ACHN (cell line): Measurements from ENCODE around the gene STEAP1.

Source experiments
- DNase-seq: peaks from one replicate; pipeline ENCODE4 v3.0.0-alpha.2; 2015
- in situ Hi-C: cut with HindIII; loops from 2 replicates; pipeline ENCODE4 v1.10.0; 2017; ENCODE audit warnings: low sequenced_read_pairs, low pct_ligation_motif_present, low pct_unique_long_range_greater_than_20kb

Gene STEAP1

DNA sequence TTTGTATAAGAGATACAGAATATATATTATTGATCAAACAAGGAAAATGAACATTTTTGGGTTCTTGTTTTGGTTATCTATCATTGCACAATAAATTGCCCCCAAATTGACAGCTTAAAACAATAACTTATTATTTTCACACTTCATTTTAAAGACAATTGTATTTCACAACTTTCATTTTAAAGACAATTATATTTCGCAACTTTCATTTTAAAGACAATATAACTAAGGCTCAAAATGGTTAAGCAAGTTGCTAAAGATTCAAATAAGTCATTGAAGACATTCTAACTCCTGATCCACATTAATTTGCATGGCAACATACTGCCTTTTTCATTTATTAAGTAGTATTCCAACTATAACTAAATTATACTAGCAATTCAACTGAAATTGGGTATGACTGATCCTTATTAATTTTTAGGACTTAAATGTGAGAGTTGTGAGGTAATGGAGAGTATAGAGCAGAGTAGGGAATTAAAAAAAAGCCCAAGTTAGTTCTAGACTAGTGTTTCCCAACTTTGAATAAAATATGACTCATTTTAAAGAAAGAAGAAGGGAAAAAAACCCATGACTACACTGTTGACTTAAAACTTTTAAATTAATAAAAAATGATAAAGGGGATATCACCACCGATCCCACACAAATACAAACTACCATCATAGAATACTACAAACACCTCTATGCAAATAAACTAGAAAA is 47.4 kb downstream of the STEAP1 start:
- DNase-seq: no peak
- in situ Hi-C loops: no loop called here

- in situ Hi-C loops: no loop called here
- no peak for DNase-seq
These were observed 53.7 kb downstream of the STEAP1 start for GRCh38 chr7:90207956-90208355.

- DNase-seq: no peak
- in situ Hi-C loops: no loop called here
These were observed 55.5 kb downstream of the STEAP1 start for GRCh38 chr7:90209776-90210175.

GRCh38 chr7:90210475-90210874 is 56.2 kb downstream of the STEAP1 start:
- no peak for DNase-seq
- in situ Hi-C loops: no loop called here

- no peak for DNase-seq
- in situ Hi-C loops: no loop called here
These were observed 56.7 kb downstream of the STEAP1 start for GRCh38 chr7:90210981-90211380.

DNA sequence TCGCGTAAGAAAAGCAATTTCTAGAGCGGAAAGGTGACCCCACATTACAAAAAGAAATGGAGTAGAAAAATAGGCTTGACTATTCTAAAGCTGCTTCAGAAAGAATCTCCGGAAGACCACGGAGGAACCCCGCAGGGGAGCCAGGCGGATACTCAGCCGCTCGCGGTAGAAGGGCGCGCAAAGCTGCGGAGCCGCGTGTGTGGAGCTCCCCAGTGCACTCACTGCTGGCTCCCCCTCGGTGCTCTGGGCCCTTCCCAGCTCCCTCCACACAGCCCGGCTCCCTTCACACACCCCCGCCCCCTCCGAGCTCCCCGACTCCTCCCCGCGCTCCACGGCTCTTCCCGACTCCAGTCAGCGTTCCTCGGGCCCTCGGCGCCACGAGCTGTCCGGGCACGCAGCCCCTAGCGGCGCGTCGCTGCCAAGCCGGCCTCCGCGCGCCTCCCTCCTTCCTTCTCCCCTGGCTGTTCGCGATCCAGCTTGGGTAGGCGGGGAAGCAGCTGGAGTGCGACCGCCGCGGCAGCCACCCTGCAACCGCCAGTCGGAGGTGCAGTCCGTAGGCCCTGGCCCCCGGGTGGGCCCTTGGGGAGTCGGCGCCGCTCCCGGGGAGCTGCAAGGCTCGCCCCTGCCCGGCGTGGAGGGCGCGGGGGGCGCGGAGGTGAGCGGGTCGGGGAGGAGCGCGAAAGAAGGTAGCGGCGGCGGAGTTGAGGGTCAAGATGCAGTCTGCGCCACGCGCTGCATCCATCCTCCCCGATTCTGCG is 57.3 kb downstream of the STEAP1 start, which contains the start of gene STEAP2:
TSS of gene STEAP2 (plus strand) at position 350 of the 758 bp plus-strand sequence. CDS start 13,343 bp downstream, outside the sequence.
- DNase-seq: peak; percentile 94
- in situ Hi-C loops: no loop called here

GRCh38 chr7:90212149-90212495 is 57.9 kb downstream of the STEAP1 start:
- no peak for DNase-seq
- in situ Hi-C loops: no loop called here

DNA sequence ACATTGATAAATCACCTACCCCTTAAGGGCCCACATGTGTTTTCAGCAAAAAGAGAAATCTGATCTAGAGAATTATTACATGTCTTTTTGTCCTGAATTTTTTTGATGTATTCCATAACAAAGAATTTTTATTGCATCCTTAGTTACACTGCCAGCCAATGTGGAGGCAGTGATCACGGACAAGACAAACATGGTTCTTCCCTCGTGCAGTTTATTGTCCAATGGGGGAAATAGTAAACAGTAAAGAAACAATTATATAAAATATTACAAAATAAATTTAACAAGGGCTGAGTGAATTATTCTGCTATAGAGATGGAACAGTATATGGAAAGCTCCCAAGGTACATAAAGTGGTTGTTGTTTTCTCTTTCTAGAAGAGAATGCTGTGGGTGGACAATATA is 59.3 kb downstream of the STEAP1 start:
- in situ Hi-C loops: no loop called here
- no peak for DNase-seq
